ENCODE data around the gene RASA3.

- TF ChIP-seq POLR2A (IDR thresholded peaks at IDR 0.05), result no peak
- TF ChIP-seq CTCF (IDR thresholded peaks at IDR 0.05), result no peak
These were observed 30.9 kb downstream of the RASA3 start for GRCh38 chr13:114101358-114102130.

All from sigmoid colon (tissue), 3 donors.